RWPE2 (cell line): Measurements from ENCODE around the gene PNMA6E.
A peak's percentile ranks its signal among the peaks of the same experiment; 100 is the strongest.
"Not testable (repeated sequence)": the region's sequence is repeated elsewhere in the genome, so short reads cannot be mapped to it uniquely, and the experiment has no call there.

ENCODE experiments used
- ATAC-seq: fragments of 200-7000 bp; cut with Tn5 transposase; 3 replicates; pipeline ENCODE4 v1.9.1; 2021; ENCODE audit warnings: low read depth
- DNase-seq: peaks from one replicate; pipeline ENCODE4 v3.0.0-alpha.2; 2020; ENCODE audit warnings: low spot score
- H3K27ac ChIP-seq: fragments of 450-650 bp; 2 replicates; pipeline ENCODE4 v1.5.1; 2017; ENCODE audit warnings: mild to moderate bottlenecking; ENCODE audit not compliant: poor library complexity, severe bottlenecking
- H3K27me3 ChIP-seq: fragments of 250-450 bp; sonication (Bioruptor Pico); 2 replicates; pipeline ENCODE4 v1.5.1; 2021; ENCODE audit warnings: mild to moderate bottlenecking, moderate library complexity; ENCODE audit not compliant: insufficient read depth, poor library complexity, severe bottlenecking
- H3K36me3 ChIP-seq: fragments of 250-450 bp; sonication (Bioruptor Pico); 2 replicates; pipeline ENCODE4 v1.5.1; 2020; ENCODE audit warnings: low read depth, mild to moderate bottlenecking, moderate library complexity
- H3K4me1 ChIP-seq: fragments of 250-450 bp; sonication (Bioruptor Pico); 2 replicates; pipeline ENCODE4 v1.5.1; 2021; ENCODE audit warnings: mild to moderate bottlenecking, moderate library complexity; ENCODE audit not compliant: insufficient read depth, poor library complexity, severe bottlenecking
- H3K4me3 ChIP-seq: fragments of 250-450 bp; sonication (Bioruptor Pico); 2 replicates; pipeline ENCODE4 v1.5.1; 2021; ENCODE audit warnings: mild to moderate bottlenecking, moderate library complexity; ENCODE audit not compliant: severe bottlenecking
- H3K9me3 ChIP-seq: fragments of 250-450 bp; sonication (Bioruptor Pico); 2 replicates; pipeline ENCODE4 v1.5.1; 2021; ENCODE audit warnings: mild to moderate bottlenecking, moderate library complexity; ENCODE audit not compliant: severe bottlenecking
- CTCF ChIP-seq: fragments of 450-650 bp; IDR thresholded peaks from one replicate; pipeline ENCODE4 v1.5.1; 2017; ENCODE audit warnings: mild to moderate bottlenecking, moderate library complexity; ENCODE audit not compliant: poor library complexity, severe bottlenecking

The PNMA6E gene

GRCh38 chrX:153406903-153407302 lies 5.8 kb upstream of the PNMA6E start:
- DNase-seq (no peak), ATAC-seq (no peak)
- Histone ChIP-seq H3K4me1 (no peaks in the 10 kb centered on the region), H3K4me3 (no peak overlapping the region), H3K27ac (no peak overlapping the region), H3K36me3 (no peaks in the 10 kb centered on the region), H3K9me3 (no peaks in the 10 kb centered on the region), H3K27me3 (no peaks in the 10 kb centered on the region)
- TF ChIP-seq CTCF = no peak

GRCh38 chrX:153406011-153406410 lies 4.9 kb upstream of the PNMA6E start:
- H3K27me3 ChIP-seq = no peaks in the 10 kb centered on the region
- no peak for ATAC-seq
- no peak overlapping the region for H3K27ac ChIP-seq
- no peak overlapping the region for H3K4me3 ChIP-seq
- no peaks in the 10 kb centered on the region for H3K4me1 ChIP-seq
- no peak for TF ChIP-seq CTCF
- no peaks in the 10 kb centered on the region for H3K9me3 ChIP-seq
- no peak for DNase-seq
- no peaks in the 10 kb centered on the region for H3K36me3 ChIP-seq

- no peaks in the 10 kb centered on the region for H3K36me3 ChIP-seq
- no peaks in the 10 kb centered on the region for H3K9me3 ChIP-seq
- no peak overlapping the region for H3K27ac ChIP-seq
- TF ChIP-seq CTCF = no peak
- no peak for DNase-seq
- no peaks in the 10 kb centered on the region for H3K4me1 ChIP-seq
- no peak for ATAC-seq
- no peaks in the 10 kb centered on the region for H3K27me3 ChIP-seq
- no peak overlapping the region for H3K4me3 ChIP-seq
Observed at GRCh38 chrX:153405426-153405825, 4.3 kb upstream of the PNMA6E start.

GRCh38 chrX:153404333-153404732 lies 3.2 kb upstream of the PNMA6E start:
- H3K27me3 ChIP-seq, H3K4me3 ChIP-seq: not testable (repeated sequence)

GRCh38 chrX:153400146-153401132 lies 711 bp downstream of the PNMA6E start:
- H3K27me3 ChIP-seq = no peaks in the 10 kb centered on the region
- peak; percentile 52 for TF ChIP-seq CTCF
- no peaks in the 10 kb centered on the region for H3K9me3 ChIP-seq
- no peaks in the 10 kb centered on the region for H3K4me1 ChIP-seq
- no peak overlapping the region for H3K4me3 ChIP-seq
- no peak for DNase-seq
- no peak overlapping the region for H3K27ac ChIP-seq
- no peaks in the 10 kb centered on the region for H3K36me3 ChIP-seq
- ATAC-seq = peak; percentile 40; the same call in 1 of the 3 replicates

More at GRCh38 chrX:153404333-153404732, 3.2 kb upstream of the PNMA6E start:
- not testable (repeated sequence) for H3K27ac ChIP-seq, H3K4me1 ChIP-seq, ATAC-seq, H3K36me3 ChIP-seq, H3K9me3 ChIP-seq, DNase-seq
